GM18505 (cell line): Measurements from ENCODE around the gene BEND6.
A peak's percentile ranks its signal among the peaks of the same experiment; 100 is the strongest.

ENCODE experiments used
- ATAC-seq: cut with Tn5 transposase; IDR thresholded peaks from one replicate; pipeline ENCODE4 v1.9.1; 2021; ENCODE audit not compliant: unreplicated experiment
- POLR2A ChIP-seq: IDR thresholded peaks from 4 replicates; pipeline ENCODE4 v1.6.1; 2011; ENCODE audit warnings: borderline replicate concordance; ENCODE audit not compliant: insufficient read depth, insufficient read length; ENCODE audit errors: extremely low read depth

Gene BEND6

GRCh38 chr6:56954403-56955170, at the start of gene BEND6:
TSS of gene BEND6 (plus strand) at chr6:56955107. CDS start at chr6:56981811, 26,704 bp downstream.
- no peak for TF ChIP-seq POLR2A
- ATAC-seq, result peak; percentile 44

GRCh38 chr6:56905378-56905777, 49.5 kb upstream of the BEND6 start:
- ATAC-seq, result no peak
- TF ChIP-seq POLR2A, result no peak

GRCh38 chr6:56906752-56907151, 48.2 kb upstream of the BEND6 start:
- no peak for TF ChIP-seq POLR2A
- no peak for ATAC-seq

- no peak for ATAC-seq
- no peak for TF ChIP-seq POLR2A
Measured at GRCh38 chr6:56909115-56909907, 45.6 kb upstream of the BEND6 start.

- no peak for TF ChIP-seq POLR2A
- no peak for ATAC-seq
Measured at GRCh38 chr6:56911847-56912246, 43.1 kb upstream of the BEND6 start.

GRCh38 chr6:56913285-56914074, 41.4 kb upstream of the BEND6 start:
- no peak for TF ChIP-seq POLR2A
- ATAC-seq, result no peak

- TF ChIP-seq POLR2A, result no peak
- ATAC-seq, result no peak
Measured at GRCh38 chr6:56914798-56915658, 39.9 kb upstream of the BEND6 start.

- no peak for TF ChIP-seq POLR2A
- no peak for ATAC-seq
Measured at GRCh38 chr6:56915832-56916231, 39.1 kb upstream of the BEND6 start.

GRCh38 chr6:56916849-56917551, 37.9 kb upstream of the BEND6 start:
- ATAC-seq, result no peak
- no peak for TF ChIP-seq POLR2A

GRCh38 chr6:56922645-56923044, 32.3 kb upstream of the BEND6 start:
- no peak for TF ChIP-seq POLR2A
- ATAC-seq, result no peak

- TF ChIP-seq POLR2A, result no peak
- ATAC-seq, result no peak
Measured at GRCh38 chr6:56923565-56923964, 31.3 kb upstream of the BEND6 start.
